Muscle of back (tissue), 11 donors: ENCODE data around the gene DOCK10. TPM values are rescaled to one million over a fixed set of nuclear protein-coding genes. Genes with fewer than 3 reads are reported as not detected.

ENCODE experiments used
- DNase-seq, 3 donors: peaks; one replicate each; pipeline versions ENCODE4 v3.0.0 to v3.0.0-alpha.2; 2013
- polyA plus RNA-seq, 10 donors: library from polyadenylated mRNA; unstranded; fragments of 120-200 nt; gene quantifications; one replicate each; pipeline ENCODE4 v1.2.1, GENCODE V29; 2013; ENCODE audit not compliant: insufficient read length in 10 of 10

Gene DOCK10
- polyA plus RNA-seq, 10 donors = 13.7 to 22.8 (median 19.6) TPM

DNA sequence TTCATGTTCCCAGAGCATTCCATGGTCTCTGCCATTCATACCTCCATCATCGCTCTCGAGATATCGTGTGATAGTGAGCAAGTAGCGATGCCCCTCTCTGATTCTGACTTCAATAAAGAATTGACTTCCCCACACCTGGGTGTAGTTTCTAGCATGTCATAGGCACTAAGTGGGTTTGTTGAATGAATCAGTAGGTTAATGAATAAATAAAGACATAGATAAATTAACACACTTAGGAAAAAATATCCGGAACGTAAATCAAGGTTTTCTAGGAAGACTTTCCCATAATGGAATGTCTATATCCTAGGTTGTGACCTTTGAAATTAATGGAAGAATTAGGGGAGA is 159.1 kb downstream of the DOCK10 start:
- no peak for DNase-seq

DNA sequence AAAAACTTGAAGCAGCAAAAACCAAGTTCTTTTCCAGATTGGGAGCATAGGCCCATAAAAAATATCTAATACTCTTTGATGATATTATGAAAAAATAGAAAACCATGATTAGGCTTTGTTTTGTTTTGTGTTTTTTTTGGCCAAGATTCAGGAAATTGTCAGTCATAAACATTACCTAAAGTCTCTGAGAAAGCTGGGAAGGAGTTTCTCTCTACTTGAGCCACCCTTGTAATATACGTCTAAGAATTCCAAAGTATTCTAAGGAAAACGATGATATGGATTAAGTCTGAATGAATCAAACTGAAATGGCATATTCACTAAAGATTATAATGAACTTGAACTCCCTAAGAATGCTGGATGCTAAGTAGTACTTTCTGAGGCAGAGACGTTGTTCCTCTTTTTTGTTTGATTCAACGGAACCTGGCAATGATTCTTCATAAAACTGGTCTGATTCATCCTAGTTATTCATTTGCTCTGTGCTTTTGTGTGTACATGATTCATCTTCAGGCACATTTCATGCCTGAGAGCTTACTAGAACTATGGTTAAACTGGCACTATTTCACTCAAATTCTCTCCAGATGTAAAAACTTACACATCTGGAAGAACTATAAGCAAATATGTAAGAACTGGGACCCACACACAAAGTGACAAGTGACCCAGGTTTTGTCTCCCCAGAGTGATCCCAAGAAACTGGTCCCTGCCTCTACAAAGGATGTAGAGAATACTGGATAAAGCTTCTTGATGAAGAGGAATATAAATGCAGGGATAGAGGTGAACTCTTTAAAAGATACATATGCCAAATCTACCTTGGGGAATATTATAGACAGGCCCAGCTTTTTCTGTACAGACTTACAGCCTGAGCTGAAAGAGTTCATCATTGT is 159.7 kb downstream of the DOCK10 start:
- peak in 1 of 3 donors; percentile 78 for DNase-seq

DNA sequence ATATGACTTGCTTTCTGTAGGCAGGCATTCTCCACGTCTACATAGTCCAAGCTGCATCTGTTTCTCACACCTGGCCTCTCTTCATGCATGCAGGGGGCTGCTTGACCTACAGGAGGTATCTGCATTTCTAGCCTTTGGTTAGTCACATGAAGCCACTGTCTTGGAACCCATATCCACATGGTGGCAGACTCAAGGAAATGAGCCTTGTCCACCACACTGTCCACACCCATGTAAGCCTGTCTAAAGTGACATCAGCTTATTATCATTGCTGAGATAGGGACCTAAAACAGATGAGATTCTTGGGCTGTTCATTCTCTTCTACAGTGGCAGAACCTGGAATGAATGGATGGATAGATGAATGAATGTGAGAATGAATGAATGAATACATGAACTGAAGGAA is 160.4 kb downstream of the DOCK10 start:
- no peak for DNase-seq

GRCh38 chr2:224876522-224876921 is 165.7 kb downstream of the DOCK10 start:
- no peak for DNase-seq

- peak in 1 of 3 donors; percentile 18 for DNase-seq
Observed at GRCh38 chr2:224875841-224876240, 166.4 kb downstream of the DOCK10 start.

DNA sequence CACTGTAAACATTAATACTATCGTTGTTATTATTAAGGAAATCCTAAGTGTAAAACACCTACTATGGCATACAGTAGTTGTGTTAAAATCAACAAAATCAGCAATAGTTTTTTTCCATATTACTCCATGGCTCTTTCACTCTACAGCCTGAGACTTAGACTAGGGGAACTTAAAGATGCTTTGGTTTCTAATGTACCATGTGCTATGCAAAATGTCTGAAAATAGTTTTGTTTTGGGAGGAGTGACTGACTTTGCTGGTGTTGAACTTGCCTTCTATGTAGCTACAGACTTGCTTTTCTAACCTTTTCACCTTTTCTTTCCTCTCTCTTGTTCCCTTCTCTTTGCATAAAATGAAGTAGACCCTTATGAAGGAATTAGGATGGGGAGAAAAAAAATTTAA is 167.1 kb downstream of the DOCK10 start:
- DNase-seq = no peak

GRCh38 chr2:224871813-224872212 is 170.5 kb downstream of the DOCK10 start:
- no peak for DNase-seq

- no peak for DNase-seq
Observed at GRCh38 chr2:224870341-224870740, 171.9 kb downstream of the DOCK10 start.

DNA sequence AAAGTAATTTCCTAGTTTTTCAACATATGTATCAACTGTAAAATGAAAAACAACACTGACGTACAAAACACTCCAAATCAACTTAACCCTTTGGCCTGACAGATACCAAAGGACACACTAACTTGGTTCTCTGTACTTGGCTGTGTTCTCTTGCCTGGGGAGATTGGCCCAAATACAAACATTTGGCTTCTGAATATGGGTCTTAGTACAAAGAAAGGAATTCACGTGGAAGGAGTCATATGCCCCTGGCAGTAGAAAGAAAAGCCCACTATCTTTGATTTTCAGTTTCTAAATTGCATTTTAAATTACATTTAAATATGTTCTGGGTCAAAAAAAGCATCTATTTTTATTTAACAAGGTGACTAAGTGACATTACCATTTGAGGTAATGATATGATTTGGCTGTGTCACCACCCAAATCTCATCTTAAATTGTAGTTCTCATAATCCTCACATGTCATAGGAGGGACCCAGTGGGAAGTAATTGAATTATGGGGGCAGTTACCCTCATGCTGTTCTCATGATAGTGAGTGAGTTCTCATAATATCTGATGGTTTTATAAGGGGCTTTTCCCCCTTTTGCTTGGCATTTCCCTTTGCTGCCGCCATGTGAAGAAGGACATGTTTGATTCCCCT is 172.6 kb downstream of the DOCK10 start:
- peak in 1 of 3 donors; percentile 54 for DNase-seq

DNA sequence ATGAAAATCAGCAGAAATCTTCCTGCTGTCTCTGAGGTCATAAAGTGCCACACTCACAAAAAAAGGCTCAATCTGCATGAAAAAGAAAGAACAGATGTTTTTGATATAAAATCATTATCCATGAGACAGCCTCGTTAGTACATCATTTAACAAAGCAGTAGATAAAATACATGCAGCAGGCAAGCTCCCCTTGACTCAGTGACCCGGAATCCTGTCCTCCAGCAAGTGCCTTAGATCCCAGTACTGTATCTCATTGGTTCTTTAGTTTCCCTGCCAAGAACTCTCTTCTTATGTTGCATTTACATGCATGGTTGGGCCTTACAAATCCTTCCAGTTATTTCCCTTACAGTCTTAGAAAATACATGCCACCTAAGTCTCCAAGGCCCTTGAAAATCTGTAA is 177.3 kb downstream of the DOCK10 start:
- DNase-seq = no peak

- DNase-seq = no peak
Observed at GRCh38 chr2:224861266-224861665, 181.0 kb downstream of the DOCK10 start.

GRCh38 chr2:224860786-224861185 is 181.5 kb downstream of the DOCK10 start:
- DNase-seq = no peak

DNA sequence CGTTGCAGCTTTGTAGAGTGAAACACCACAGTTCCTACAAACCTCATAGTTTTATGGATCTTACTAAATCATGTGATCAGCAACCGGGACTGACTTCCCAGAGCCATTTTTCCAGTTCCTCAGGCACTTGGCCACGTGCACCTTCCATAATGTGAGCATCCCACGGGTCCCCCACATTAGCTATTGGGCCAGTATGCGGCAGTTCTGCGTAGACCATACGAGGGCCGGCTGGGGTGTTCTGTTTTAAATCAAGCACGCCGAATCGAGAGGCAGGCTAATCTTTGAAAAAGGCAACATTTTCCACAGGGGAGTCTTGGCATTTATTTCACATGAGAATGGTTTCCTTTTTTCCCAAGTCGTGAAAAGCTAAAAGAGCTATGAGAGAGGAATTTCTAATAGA is 190.5 kb downstream of the DOCK10 start:
- no peak for DNase-seq

GRCh38 chr2:224850081-224850480 is 192.2 kb downstream of the DOCK10 start:
- DNase-seq = no peak

DNA sequence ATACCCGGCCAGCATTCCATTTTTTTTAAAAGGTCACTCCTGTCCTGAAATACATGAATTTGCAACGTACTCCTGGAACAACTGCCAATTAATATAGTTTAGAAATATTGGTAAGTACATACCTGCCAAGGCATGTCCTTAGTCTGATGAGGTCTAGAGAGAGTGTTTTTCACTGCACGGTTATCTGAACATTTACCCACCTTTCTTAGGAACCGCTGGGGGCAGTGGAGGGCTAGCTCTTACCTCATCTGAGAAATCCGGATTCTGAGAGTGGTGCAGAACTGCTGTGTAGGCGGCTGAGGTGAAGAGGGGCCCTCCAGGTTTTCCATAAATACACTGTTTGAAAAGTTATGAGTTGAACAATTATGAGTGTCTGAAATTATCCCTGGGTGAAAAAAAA is 193.0 kb downstream of the DOCK10 start:
- DNase-seq = no peak

DNA sequence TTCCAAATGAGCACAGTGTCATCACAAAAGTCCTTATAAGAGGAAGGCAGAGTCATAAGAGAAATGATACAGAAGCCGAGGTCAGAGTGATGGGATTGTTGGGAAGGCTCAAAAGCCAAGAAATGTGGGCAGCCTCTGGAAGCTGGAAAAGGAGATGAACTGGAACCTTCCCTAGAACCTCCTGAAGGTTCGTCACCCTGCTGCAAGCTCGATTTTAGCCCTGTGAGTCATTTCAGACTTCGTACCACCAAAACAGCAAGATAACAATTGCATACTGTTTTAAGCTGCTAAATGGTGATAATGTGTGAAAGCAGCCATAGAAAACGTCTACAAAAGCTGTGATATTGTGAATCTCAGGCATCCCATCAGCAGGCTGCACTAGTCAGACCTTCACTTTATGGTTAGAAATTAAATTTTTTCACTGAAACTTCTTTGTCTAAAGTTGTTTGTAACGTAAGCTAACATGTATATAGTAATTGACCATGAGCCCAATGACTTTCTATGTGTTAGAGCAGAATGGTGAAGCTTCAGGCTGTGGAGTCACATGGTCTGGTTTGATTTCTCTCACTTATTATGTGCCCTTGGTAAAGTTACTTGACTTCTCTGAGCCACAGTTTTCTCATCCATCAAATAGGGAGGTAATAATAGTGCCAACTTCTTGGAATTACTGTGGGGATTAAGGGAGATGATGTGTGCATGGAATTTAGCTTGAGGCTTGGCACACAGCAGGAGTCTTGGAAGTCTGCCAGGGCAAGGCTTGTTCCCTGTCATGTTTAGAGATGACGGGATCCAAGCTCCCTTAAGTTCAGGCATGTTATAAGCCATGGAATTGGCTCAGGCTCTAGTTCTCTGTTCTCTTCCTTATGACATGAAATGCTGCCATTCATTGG is 194.1 kb downstream of the DOCK10 start:
- DNase-seq = peak; percentile 66 to 82 (median 68)

DNA sequence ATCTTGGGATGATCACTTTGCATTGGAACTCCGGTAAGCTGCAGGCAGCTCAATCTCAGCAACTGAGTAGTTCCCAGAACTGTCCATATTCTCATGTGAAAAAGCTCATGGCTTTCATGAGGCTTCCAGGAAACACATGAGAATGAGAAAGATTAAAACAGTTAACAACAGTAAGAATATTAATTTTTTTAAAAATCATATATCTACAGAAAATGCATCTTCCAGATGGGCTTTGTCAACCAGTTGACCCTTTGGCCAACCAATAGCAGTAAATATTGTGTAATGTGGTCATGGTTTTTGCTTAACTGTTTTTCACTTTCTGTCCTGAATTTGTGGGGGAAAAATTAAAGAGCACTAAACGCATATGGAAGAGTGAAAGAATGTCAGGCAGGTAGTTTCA is 194.9 kb downstream of the DOCK10 start:
- DNase-seq = no peak

- DNase-seq = no peak
Observed at GRCh38 chr2:224846686-224847085, 195.6 kb downstream of the DOCK10 start.

DNA sequence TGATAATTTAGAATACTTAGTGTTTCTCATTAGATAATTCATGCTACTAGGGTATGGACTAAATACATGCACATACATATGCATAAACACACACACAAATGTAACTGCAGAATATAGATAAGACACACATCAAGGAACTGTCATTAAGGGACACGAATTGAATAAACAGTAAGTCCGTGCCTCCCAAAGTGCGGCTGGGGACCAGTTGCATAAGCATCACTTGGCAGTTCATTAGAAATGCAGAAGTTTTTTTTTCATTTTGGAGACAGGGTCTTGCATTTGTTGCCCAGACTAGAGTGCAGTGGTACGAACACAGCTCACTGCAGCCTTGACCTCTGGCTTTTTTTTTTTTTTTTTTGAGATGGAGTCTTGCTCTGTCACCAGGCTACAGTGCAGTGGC is 196.1 kb downstream of the DOCK10 start:
- DNase-seq = no peak

DNA sequence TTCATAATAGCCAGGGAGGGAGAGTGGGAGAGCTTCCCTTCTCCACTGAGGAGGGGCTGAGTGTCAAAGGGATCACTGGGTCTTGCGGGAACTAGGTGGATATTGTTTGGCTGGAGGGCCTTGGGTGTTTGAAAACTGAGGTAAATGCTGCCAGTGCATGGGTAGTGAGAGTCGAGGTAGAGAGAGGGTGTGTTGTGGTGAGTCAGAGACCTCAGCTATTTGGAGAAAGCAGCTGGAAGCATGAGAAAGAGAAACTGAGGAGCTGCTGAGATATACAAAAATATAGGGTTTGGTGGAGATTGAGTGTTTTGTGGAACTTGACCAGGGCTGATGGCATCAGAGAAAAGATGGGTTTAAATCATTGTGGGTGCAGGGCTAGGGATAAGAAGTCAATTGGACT is 199.1 kb downstream of the DOCK10 start:
- DNase-seq = no peak

DNA sequence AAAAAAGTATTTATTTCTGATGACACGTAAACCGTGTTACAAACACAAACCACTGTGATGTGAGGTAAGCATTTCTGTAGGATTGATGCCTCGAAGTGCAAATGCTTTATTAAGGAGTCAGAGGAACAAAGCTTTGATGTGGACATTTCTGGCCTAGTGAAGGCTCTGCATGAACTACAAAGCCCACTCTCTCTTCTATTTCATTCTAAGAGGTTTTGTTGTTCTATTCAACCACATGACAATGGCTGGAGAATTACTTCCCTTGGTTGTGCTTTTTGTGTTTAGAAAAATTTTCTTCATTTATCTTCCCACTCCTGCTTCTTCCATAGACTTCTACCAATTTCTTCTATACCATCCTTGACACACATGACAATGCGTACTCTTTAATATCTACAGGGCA is 200.4 kb downstream of the DOCK10 start:
- no peak for DNase-seq

DNA sequence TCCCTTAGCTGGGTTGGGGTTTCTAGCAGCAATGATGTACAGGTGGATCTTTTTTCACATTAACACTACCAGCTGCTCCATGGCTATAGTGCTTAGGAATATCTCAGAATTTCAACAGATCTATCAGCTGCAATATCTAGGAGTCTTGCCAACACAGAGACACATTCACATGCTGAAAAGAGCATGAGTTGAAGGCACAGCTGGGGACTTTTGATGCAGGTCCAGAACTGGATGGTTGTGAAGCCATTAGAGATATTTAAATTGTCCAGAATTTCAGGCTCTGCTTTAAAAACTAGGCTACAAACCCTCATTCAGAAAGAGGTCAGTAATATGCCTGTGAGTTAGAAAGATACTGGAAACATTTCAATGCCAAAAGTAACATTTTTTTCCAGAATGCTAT is 203.9 kb downstream of the DOCK10 start:
- peak; percentile 78 to 88 (median 82) for DNase-seq
